Measurements from ENCODE around the gene FAF2. TPM values are rescaled to one million over a fixed set of nuclear protein-coding genes. Genes with fewer than 3 reads are reported as not detected.
A peak's percentile ranks its signal among the peaks of the same experiment; 100 is the strongest.

The FAF2 gene
- total RNA-seq, 1 experiment from 2014 or later = 59.7 TPM

DNA sequence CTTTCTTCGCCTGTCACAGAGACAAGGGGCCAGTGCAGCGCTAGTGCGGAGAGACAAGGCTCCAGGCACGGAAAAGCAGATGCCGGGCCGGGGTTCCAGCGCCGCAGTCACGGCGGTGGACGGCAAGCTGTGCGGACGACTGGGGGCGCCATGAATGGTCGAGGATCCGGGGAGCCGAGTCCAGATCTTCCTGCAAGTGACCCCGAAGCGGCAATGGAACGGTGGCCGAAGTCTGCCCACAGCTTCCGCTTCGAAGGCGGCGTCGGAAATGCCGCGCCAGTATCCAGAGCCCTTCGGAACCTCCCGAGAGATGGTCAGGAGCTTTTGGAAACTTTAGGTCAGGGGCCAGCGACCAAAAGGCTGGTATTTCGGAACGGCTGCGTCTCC is 601 bp upstream of the FAF2 start:
- peaks cover 35% of the 10 kb centered on the region for H3F3A ChIP-seq (ENCODE audit: insufficient read depth, low read depth)
- peak overlapping the region; percentile 89 for H3K27ac ChIP-seq
- TF ChIP-seq EZH2 (IDR thresholded peaks at IDR 0.05; ENCODE audit: low read depth) = no peak
- TF ChIP-seq, protein P1, sequence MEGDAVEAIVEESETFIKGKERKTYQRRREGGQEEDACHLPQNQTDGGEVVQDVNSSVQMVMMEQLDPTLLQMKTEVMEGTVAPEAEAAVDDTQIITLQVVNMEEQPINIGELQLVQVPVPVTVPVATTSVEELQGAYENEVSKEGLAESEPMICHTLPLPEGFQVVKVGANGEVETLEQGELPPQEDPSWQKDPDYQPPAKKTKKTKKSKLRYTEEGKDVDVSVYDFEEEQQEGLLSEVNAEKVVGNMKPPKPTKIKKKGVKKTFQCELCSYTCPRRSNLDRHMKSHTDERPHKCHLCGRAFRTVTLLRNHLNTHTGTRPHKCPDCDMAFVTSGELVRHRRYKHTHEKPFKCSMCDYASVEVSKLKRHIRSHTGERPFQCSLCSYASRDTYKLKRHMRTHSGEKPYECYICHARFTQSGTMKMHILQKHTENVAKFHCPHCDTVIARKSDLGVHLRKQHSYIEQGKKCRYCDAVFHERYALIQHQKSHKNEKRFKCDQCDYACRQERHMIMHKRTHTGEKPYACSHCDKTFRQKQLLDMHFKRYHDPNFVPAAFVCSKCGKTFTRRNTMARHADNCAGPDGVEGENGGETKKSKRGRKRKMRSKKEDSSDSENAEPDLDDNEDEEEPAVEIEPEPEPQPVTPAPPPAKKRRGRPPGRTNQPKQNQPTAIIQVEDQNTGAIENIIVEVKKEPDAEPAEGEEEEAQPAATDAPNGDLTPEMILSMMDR (conservative IDR thresholded peaks at IDR 0.05) = no peak
- no peaks in the 10 kb centered on the region for H3K9me2 ChIP-seq (ENCODE audit: insufficient read depth)
- no peak for DNase-seq
- H4K20me1 ChIP-seq (ENCODE audit: insufficient read depth) = peaks cover 28% of the 10 kb centered on the region
- TSS peak; percentile 91 for BruUV-seq (replicated peaks)
- POLR2A ChIA-PET (ENCODE audit: unreplicated experiment) = interaction anchor here (0.5 to 1.1 kb wide), 6 partner anchors 31 to 336 kb away, joined by 3 to 9 read pairs (median 4); partner anchors contain the start of genes CLTB and RNF44
- no peaks in the 10 kb centered on the region for H3K9me3 ChIP-seq (ENCODE audit: insufficient read depth, low read depth)
- H3K4me3 ChIP-seq = peak overlapping the region; percentile 75
- peak overlapping the region; percentile 89 for H2AFZ ChIP-seq
- H3K4me2 ChIP-seq = peak overlapping the region; percentile 96
- intact Hi-C loops (cut with micrococcal nuclease; ENCODE audit: unreplicated experiment) = loop anchor here (1.0 kb wide), 1 partner anchor 90 kb away; the partner anchor contains the start of gene RNF44
- H3K79me2 ChIP-seq (ENCODE audit: low read depth) = peaks cover 61% of the 10 kb centered on the region
- H3K27me3 ChIP-seq (ENCODE audit: insufficient read depth, low read depth) = no peaks in the 10 kb centered on the region
- H3K36me3 ChIP-seq (ENCODE audit: low read depth) = 0 out of 2 replicates have a peak, but pooled peaks cover 19% of the 10 kb centered on the region
- H3K4me1 ChIP-seq (replicated peaks; ENCODE audit: insufficient read depth) = peaks cover 34% of the 10 kb centered on the region
- CTCF ChIA-PET = interaction anchor here (0.6 to 0.8 kb wide), 8 partner anchors 18 to 106 kb away, joined by 3 to 7 read pairs (median 4); partner anchors contain the start of genes HIGD2A, NOP16 and RNF44

DNA sequence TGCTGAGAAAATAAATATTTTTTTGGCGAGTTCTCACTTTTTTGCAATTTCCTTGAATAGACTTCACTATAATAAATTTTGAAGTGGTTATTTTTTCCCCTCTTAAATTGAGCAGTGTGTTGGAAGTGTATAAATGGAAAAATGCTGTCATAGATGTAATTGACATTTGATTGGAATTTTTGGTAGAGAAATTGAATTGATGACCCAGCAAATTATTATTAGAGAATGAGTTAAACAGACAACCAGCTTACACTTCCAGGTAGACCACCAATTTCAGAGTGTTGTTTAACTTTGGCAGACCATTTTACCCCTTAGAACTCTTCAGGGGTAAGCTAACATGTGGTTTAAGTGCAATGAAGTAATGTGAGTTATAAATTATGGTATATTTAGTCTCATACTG is 1.9 kb downstream of the FAF2 start:
- no TSS peak for BruUV-seq (replicated peaks)

GRCh38 chr5:176454724-176455394 is 6.7 kb downstream of the FAF2 start:
- no peak for DNase-seq
- no peak overlapping the region for H2AFZ ChIP-seq
- BruUV-seq (replicated peaks) = no TSS peak
- CTCF ChIA-PET = no interaction called here
- no peak overlapping the region for H3K4me3 ChIP-seq
- peaks cover 98% of the 10 kb centered on the region for H3K79me2 ChIP-seq (ENCODE audit: low read depth)
- no peak overlapping the region for H3K27ac ChIP-seq
- H4K20me1 ChIP-seq (ENCODE audit: insufficient read depth) = peaks cover 79% of the 10 kb centered on the region
- peaks cover 18% of the 10 kb centered on the region for H3K4me1 ChIP-seq (replicated peaks; ENCODE audit: insufficient read depth)
- peaks cover 23% of the 10 kb centered on the region; the same call in 1 of the 2 replicates for H3F3A ChIP-seq (ENCODE audit: insufficient read depth, low read depth)
- TF ChIP-seq, protein P1 (conservative IDR thresholded peaks at IDR 0.05) = no peak
- TF ChIP-seq EZH2 (IDR thresholded peaks at IDR 0.05; ENCODE audit: low read depth) = no peak
- POLR2A ChIA-PET (ENCODE audit: unreplicated experiment) = no interaction called here
- no peak overlapping the region for H3K4me2 ChIP-seq
- H3K9me2 ChIP-seq (ENCODE audit: insufficient read depth) = no peaks in the 10 kb centered on the region
- no peaks in the 10 kb centered on the region for H3K9me3 ChIP-seq (ENCODE audit: insufficient read depth, low read depth)
- H3K36me3 ChIP-seq (ENCODE audit: low read depth) = peaks cover 35% of the 10 kb centered on the region
- H3K27me3 ChIP-seq (ENCODE audit: insufficient read depth, low read depth) = no peaks in the 10 kb centered on the region
- intact Hi-C loops (cut with micrococcal nuclease; ENCODE audit: unreplicated experiment) = no loop called here

More for the DNA sequence above, 1.9 kb downstream of the FAF2 start:
- Histone ChIP-seq H2AFZ (no peak overlapping the region), H3K9me3 (ENCODE audit: insufficient read depth, low read depth) (no peaks in the 10 kb centered on the region), H3F3A (ENCODE audit: insufficient read depth, low read depth) (peaks cover 39% of the 10 kb centered on the region), H3K4me2 (peak overlapping the region; percentile 71), H4K20me1 (ENCODE audit: insufficient read depth) (peaks cover 52% of the 10 kb centered on the region), H3K9me2 (ENCODE audit: insufficient read depth) (no peaks in the 10 kb centered on the region), H3K27me3 (ENCODE audit: insufficient read depth, low read depth) (no peaks in the 10 kb centered on the region), H3K4me3 (peak overlapping the region; percentile 89; the same call in 1 of the 2 replicates), H3K4me1 (replicated peaks; ENCODE audit: insufficient read depth) (peaks cover 34% of the 10 kb centered on the region), H3K27ac (no peak overlapping the region), H3K36me3 (ENCODE audit: low read depth) (peaks cover 36% of the 10 kb centered on the region), H3K79me2 (ENCODE audit: low read depth) (peaks cover 86% of the 10 kb centered on the region)
- ChIA-PET POLR2A (ENCODE audit: unreplicated experiment) (no interaction called here), CTCF (no interaction called here)
- intact Hi-C loops (cut with micrococcal nuclease; ENCODE audit: unreplicated experiment) = no loop called here
- DNase-seq = no peak
- TF ChIP-seq EZH2 (IDR thresholded peaks at IDR 0.05; ENCODE audit: low read depth) = no peak
- TF ChIP-seq, protein P1 (conservative IDR thresholded peaks at IDR 0.05) = no peak
